NT2/D1 (cell line): ENCODE results near the gene FUT3.

Source experiments
- DNase-seq: peaks from one replicate; pipeline ENCODE4 v3.0.0-alpha.2; 2011; ENCODE audit warnings: low read depth, low spot score
- H3K27me3 ChIP-seq: 2 replicates; pipeline ENCODE4 v1.6.0; 2011; ENCODE audit warnings: mild to moderate bottlenecking; ENCODE audit not compliant: insufficient read length, insufficient read depth
- H3K36me3 ChIP-seq: 2 replicates; pipeline ENCODE4 v1.6.1; 2011; ENCODE audit warnings: mild to moderate bottlenecking, low read length, mixed read lengths; ENCODE audit not compliant: insufficient read depth, insufficient read length
- H3K4me1 ChIP-seq: 2 replicates; pipeline ENCODE4 v1.5.1; 2011; ENCODE audit not compliant: insufficient read depth, insufficient read length
- H3K4me3 ChIP-seq: 2 replicates; pipeline ENCODE4 v1.5.1; 2011; ENCODE audit warnings: low read depth; ENCODE audit not compliant: insufficient read length
- H3K9ac ChIP-seq: 2 replicates; pipeline ENCODE4 v1.6.0; 2011; ENCODE audit warnings: low read depth; ENCODE audit not compliant: insufficient read length
- H3K9me3 ChIP-seq: 2 replicates; pipeline ENCODE4 v1.5.1; 2011; ENCODE audit warnings: mild to moderate bottlenecking, low read length; ENCODE audit not compliant: insufficient read depth
- SUZ12 ChIP-seq: IDR thresholded peaks from 2 replicates; pipeline ENCODE4 v1.6.1; 2011; ENCODE audit not compliant: insufficient read length, insufficient read depth; ENCODE audit errors: extremely low read depth
- YY1 ChIP-seq: IDR thresholded peaks from 2 replicates; pipeline ENCODE4 v1.6.1; 2011; ENCODE audit not compliant: insufficient read length, insufficient read depth
- ZNF274 ChIP-seq: IDR thresholded peaks from 2 replicates; pipeline ENCODE4 v1.6.1; 2011; ENCODE audit warnings: mild to moderate bottlenecking, low read depth, low read length

The FUT3 gene

GRCh38 chr19:5895409-5895808 is 44.2 kb upstream of the FUT3 start:
- Histone ChIP-seq H3K4me1 (peaks cover 10% of the 10 kb centered on the region), H3K36me3 (peaks cover 58% of the 10 kb centered on the region), H3K9ac (no peak overlapping the region), H3K9me3 (no peaks in the 10 kb centered on the region), H3K4me3 (no peak overlapping the region), H3K27me3 (no peaks in the 10 kb centered on the region)
- TF ChIP-seq SUZ12, result no peak
- no peak for TF ChIP-seq YY1
- TF ChIP-seq ZNF274, result no peak
- DNase-seq, result no peak

GRCh38 chr19:5894704-5895349 is 43.6 kb upstream of the FUT3 start:
- peaks cover 10% of the 10 kb centered on the region for H3K4me1 ChIP-seq
- no peak for DNase-seq
- no peak for TF ChIP-seq SUZ12
- no peak for TF ChIP-seq ZNF274
- no peak for TF ChIP-seq YY1
- peaks cover 53% of the 10 kb centered on the region for H3K36me3 ChIP-seq
- H3K27me3 ChIP-seq, result no peaks in the 10 kb centered on the region
- H3K9ac ChIP-seq, result no peak overlapping the region
- no peaks in the 10 kb centered on the region for H3K9me3 ChIP-seq
- H3K4me3 ChIP-seq, result no peak overlapping the region

- TF ChIP-seq ZNF274 (no peak), SUZ12 (no peak), YY1 (no peak)
- no peaks in the 10 kb centered on the region for H3K9me3 ChIP-seq
- peaks cover 50% of the 10 kb centered on the region for H3K36me3 ChIP-seq
Measured at GRCh38 chr19:5893907-5894703, 42.9 kb upstream of the FUT3 start.

DNA sequence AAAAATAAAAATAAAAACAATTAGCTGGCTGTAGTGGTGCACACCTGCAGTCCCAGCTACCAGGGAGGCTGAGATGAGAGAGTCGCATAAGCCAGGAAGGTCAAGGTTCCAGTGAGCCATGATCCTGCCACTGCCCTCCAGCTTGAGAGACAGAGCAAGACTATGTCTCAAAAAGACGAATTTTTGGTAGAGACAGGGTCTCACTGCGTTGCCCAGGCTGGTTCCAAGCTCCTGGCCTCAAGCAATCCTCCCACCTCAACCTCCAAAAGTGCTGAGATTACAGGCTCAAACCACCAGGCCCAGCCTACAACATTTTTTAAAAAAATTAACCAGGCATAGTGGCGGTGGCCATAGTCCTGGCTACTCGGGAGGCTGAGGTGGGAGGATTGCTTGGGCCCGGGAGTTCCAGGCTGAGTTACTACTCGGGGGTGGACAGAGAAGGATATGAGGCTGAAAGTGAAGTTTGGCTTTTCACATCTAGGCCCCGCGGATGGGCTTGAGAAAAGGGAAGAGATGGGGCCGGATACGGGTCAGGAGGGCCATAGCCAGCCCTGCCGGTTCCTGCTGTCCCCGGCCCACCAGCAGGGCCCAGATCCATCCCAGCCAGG is 42.2 kb upstream of the FUT3 start:
- DNase-seq, result no peak
- Histone ChIP-seq H3K36me3 (peaks cover 47% of the 10 kb centered on the region), H3K27me3 (no peaks in the 10 kb centered on the region), H3K4me3 (no peak overlapping the region), H3K9me3 (no peaks in the 10 kb centered on the region), H3K4me1 (peaks cover 10% of the 10 kb centered on the region), H3K9ac (no peak overlapping the region)
- no peak for TF ChIP-seq YY1

More at GRCh38 chr19:5893907-5894703, 42.9 kb upstream of the FUT3 start:
- no peaks in the 10 kb centered on the region for H3K27me3 ChIP-seq
- DNase-seq, result no peak
- H3K9ac ChIP-seq, result no peak overlapping the region
- no peak overlapping the region for H3K4me3 ChIP-seq
- peaks cover 10% of the 10 kb centered on the region for H3K4me1 ChIP-seq

DNA sequence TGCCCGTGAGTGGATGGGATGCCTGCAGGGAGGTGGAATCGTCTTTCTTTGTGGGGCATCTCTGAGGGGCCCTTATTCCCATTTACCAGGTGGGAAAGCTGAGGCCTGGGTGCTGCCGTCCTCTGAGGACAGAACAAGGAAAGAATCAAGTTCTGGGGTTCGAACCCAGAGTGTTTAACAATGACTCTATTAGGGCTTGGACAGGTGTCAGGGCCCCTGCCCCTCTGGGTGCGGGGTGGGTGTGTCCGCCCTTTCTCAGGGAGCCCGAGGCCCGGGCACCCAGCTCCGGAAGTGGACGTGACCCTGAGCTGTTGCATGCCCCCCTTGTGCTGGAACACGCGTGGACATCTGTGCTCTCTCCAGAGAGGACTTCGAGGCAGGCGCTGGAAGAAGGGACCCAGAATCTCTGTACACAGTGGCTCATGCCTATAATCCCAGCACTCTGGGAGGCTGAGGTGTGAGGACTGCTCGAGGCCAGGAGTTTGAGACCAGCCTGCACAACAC is 41.6 kb upstream of the FUT3 start:
- H3K4me1 ChIP-seq, result peaks cover 10% of the 10 kb centered on the region
- no peak for DNase-seq
- no peak overlapping the region for H3K4me3 ChIP-seq
- TF ChIP-seq YY1, result no peak
- TF ChIP-seq SUZ12, result no peak
- no peak for TF ChIP-seq ZNF274
- H3K9ac ChIP-seq, result no peak overlapping the region
- no peaks in the 10 kb centered on the region for H3K27me3 ChIP-seq
- H3K36me3 ChIP-seq, result peaks cover 41% of the 10 kb centered on the region
- H3K9me3 ChIP-seq, result no peaks in the 10 kb centered on the region

DNA sequence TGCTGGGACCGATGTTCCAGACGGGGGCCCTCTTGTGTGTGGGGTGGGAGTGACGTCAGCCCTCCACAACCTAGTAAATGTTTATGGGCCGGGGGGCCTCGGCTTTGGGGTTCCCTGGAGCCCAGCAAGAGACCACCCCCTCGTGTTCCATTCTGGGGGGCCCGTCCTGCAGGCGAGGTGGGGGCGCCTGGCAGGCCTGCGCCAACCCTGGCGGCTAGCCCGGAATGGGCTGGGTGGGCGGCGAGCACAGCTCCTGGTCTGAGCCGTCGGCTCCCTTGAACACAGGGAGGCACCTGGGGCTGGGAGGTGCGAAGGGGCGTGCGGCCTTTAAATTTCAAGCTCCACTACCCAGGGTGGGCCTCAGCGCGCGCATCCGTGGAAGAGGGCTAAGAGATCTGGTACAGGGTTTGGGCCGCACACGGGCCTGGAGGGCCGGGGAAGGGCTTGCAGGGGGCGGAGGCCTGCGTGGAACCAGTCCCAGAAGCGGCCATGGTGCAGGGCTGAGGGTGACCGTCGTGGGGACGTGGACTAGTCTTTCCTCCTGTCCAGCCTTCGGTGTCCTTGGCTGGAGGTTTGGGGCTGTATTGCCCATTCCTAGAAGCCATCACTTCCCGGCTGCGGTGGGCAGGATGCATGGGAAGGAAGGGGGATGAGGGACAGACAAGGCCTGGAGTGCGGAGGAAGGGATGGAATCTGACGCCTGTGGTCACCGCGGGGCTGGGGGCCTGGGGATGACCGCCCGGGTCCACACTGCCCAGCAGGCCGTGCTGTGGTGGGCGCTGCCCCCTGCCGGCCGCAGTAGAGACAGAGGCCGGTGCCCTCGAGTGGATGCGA is 40.9 kb upstream of the FUT3 start:
- TF ChIP-seq ZNF274 (no peak), SUZ12 (no peak), YY1 (no peak)
- Histone ChIP-seq H3K9ac (no peak overlapping the region), H3K4me1 (peaks cover 10% of the 10 kb centered on the region), H3K36me3 (peaks cover 37% of the 10 kb centered on the region), H3K27me3 (no peaks in the 10 kb centered on the region), H3K9me3 (no peaks in the 10 kb centered on the region), H3K4me3 (no peak overlapping the region)
- DNase-seq, result no peak

GRCh38 chr19:5891572-5891937 is 40.3 kb upstream of the FUT3 start:
- Histone ChIP-seq H3K4me1 (peaks cover 10% of the 10 kb centered on the region), H3K36me3 (peaks cover 31% of the 10 kb centered on the region), H3K9ac (no peak overlapping the region), H3K27me3 (no peaks in the 10 kb centered on the region), H3K9me3 (no peaks in the 10 kb centered on the region), H3K4me3 (no peak overlapping the region)
- DNase-seq, result no peak
- TF ChIP-seq YY1, result no peak
- no peak for TF ChIP-seq SUZ12
- no peak for TF ChIP-seq ZNF274
